GM21390 (cell line): ENCODE data around the gene PAGR1.

Experiments
- ATAC-seq: cut with Tn5 transposase; IDR thresholded peaks from one replicate; pipeline ENCODE4 v1.9.1; 2021; ENCODE audit not compliant: unreplicated experiment

Gene PAGR1

DNA sequence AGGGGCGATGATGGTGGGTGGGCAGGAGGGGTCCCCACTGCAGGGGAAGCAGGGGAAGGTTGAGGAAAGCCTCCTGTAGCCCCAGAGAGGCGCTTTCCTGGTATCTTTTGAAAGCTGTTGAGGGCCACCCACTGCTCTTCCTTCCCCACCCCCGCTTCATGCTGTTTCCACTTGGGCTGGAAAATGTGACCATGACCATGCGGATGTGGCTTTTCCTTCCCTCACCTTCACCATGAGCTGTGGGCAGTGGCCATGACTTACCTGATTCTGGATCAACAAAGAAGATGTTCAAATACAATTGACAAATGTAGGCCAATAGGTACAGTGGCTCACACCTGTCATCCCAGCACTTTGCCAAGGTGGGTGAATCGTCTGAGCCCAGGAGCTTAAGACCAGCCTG lies 18.1 kb downstream of the PAGR1 start:
- ATAC-seq: no peak

DNA sequence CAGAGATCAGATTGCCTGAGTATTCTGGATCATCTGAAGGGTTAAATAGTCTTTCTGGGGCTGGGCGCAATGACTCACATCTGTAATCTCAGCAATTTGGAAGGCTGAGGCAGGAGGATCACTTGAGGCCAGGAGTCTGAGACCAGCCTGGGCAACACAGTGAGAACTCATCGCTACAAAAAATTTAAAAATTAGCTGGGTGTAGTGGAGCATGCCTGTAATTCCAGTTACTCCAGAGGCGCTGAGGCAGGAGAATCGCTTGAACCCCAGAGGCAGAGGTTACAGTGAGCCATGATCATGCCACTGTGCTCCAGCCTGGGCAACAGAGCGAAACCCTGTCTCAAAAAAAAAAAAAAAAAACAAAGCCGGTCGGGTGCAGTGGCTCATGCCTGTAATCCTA lies 20.0 kb downstream of the PAGR1 start:
- ATAC-seq: no peak

DNA sequence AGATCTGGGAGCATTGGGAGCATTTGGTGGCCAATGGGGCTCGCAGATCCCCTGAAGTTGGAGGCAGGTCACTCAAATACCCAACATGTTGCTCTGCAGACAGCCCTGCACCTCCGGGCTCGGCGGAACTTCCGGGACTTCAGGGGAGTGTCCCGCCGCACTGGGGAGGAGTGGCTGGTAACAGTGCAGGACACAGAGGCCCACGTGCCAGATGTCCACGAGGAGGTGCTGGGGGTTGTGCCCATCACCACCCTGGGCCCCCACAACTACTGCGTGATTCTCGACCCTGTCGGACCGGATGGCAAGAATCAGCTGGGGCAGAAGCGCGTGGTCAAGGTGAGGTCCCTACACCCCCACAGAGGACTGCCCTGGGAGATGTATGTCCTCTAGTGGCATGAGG lies 20.7 kb downstream of the PAGR1 start:
- no peak for ATAC-seq

DNA sequence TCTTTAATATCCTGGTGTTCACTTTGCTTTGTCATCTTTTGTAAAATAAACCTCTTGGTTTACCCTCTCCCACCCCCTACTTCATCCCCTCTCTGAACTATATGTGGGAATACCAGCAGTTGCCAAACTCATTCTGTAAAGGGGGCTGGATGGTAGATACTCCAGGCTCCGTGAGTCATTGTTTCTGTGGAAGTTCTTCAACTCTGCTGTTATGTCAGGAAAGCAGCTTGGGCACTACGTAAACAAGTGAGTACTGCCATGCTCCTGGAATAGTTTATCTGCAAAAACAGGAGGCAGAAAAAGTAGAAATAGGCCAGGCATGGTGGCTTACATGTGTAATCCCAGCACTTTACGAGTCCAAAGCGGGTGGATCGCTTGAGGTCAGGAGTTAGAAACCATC lies 21.9 kb downstream of the PAGR1 start:
- no peak for ATAC-seq

DNA sequence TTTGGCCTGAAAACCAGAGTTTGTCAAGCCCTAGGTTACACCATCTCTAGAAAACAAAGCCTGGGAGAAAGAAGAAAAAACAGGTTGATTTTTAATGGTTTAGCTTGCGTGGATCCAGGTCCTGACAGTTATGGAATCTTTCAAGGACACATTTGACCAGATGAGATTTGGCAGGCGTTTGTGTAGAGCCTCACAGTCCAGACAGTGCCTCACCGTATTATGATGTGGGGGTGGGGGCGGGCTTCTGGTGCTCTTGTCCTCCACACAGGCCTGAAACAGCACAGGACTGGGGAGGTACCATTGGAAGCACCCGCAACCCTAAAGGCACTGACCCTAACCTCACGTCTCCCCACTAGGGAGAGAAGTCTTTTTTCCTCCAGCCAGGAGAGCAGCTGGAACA lies 23.9 kb downstream of the PAGR1 start:
- ATAC-seq: no peak

DNA sequence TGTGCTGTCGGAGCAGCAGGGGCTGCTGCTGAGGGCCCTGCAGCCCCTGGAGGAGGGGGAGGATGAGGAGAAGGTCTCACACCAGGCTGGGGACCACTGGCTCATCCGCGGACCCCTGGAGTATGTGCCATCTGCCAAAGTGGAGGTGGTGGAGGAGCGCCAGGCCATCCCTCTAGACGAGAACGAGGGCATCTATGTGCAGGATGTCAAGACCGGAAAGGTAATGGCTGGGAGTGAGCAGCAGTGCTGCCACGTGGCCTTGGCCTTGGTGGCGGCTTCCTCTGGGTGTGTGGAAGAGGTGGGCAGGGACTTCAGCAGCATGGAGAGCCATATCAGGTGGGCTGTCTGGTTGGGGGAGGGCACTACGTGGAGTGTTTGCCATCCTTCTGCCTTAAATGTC lies 24.3 kb downstream of the PAGR1 start:
- ATAC-seq: no peak

DNA sequence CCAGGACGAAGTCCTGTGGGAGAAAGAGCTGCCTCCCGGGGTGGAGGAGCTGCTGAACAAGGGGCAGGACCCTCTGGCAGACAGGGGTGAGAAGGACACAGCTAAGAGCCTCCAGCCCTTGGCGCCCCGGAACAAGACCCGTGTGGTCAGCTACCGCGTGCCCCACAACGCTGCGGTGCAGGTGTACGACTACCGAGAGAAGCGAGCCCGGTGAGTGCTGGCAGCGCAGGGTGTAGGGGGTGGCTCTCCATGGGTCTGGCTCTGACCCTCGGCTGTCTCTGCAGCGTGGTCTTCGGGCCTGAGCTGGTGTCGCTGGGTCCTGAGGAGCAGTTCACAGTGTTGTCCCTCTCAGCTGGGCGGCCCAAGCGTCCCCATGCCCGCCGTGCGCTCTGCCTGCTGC lies 25.7 kb downstream of the PAGR1 start:
- no peak for ATAC-seq

DNA sequence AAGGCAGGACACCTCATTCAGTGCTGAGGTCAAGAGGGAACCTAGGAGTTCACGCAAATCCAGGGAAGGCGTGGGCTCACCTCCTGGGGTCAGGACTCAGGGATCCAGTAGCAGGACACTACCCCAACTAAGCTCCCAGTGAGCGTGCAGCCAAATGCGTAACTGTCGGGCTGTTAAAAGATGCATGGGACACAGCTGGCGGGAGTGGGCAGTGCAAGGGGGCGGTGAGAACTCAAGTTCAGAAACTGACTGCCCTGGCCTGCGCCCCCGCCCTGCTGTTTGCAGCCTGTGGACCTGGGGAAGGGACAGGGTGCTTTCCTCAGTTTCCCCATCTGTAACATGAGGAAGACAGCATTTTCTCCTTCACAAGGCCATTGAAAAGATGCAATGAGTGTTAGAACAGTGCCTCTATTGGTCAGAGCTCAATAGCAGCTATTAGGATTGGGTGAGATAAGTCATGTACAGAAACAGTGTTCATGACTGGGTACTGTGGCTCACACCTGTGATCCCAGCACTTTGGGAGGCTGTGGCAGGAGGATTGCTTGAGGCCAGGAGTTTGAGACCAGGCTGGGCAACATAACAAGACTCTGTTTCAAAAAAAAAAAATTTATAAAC lies 26.9 kb downstream of the PAGR1 start:
- no peak for ATAC-seq

DNA sequence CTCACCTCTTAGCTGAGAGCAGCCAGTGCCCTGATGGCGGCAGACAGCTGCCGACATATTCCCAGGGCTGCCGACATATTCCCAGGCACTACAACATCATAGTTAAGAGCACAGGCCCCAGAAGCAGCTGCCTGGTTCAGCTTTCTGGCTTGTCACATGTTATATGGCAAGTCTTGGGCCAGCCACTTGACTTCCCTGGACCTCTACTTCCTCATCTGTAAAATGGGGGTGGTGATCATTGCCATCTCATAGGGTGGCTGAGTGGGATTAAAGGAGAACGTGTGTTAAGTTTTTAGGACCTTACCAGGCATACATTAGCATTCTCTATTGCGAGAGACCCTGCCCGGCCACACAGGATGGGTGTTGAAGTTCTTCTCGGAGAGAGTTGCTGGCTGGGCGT lies 28.0 kb downstream of the PAGR1 start:
- no peak for ATAC-seq

DNA sequence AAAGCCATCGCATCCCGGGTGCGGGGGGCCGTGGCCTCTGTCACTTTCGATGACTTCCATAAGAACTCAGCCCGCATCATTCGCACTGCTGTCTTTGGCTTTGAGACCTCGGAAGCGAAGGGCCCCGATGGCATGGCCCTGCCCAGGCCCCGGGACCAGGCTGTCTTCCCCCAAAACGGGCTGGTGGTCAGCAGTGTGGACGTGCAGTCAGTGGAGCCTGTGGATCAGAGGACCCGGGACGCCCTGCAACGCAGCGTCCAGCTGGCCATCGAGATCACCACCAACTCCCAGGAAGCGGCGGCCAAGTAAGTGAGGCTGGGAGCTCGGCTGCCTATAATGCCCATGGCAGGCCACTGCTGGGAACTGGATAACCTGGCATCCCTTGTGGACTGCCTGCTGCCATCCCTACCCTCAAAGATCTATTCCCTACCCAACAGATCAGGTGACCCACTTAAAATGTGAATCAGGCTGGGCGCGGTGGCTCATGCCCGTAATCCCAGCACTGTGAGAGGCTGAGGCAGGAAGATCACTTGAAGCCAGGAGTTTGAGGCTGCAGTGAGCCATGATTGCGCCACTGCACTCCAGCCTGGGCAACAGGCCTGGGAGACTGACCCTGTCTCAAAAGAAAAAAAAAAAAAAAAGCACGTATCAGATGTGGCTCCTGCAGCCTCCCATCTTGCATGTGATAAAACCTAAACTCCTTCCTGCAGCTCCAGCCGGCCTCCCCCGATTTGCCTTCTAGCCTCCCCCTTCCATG lies 28.8 kb downstream of the PAGR1 start:
- ATAC-seq: no peak

DNA sequence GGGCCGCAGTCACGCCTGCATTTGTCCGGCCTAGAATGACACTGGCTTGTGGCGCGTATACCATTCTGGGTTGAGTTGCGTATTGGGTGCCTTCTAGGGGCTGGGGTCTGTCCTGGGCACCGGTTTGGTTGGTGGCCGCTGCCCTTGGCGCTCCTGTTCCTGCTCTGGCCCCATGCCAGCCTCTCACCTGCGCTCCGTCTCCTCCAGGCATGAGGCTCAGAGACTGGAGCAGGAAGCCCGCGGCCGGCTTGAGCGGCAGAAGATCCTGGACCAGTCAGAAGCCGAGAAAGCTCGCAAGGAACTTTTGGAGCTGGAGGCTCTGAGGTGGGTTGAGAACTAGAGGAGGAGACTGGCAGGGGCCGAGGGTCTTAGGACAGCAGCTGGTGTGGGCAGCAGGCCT lies 29.7 kb downstream of the PAGR1 start:
- no peak for ATAC-seq

DNA sequence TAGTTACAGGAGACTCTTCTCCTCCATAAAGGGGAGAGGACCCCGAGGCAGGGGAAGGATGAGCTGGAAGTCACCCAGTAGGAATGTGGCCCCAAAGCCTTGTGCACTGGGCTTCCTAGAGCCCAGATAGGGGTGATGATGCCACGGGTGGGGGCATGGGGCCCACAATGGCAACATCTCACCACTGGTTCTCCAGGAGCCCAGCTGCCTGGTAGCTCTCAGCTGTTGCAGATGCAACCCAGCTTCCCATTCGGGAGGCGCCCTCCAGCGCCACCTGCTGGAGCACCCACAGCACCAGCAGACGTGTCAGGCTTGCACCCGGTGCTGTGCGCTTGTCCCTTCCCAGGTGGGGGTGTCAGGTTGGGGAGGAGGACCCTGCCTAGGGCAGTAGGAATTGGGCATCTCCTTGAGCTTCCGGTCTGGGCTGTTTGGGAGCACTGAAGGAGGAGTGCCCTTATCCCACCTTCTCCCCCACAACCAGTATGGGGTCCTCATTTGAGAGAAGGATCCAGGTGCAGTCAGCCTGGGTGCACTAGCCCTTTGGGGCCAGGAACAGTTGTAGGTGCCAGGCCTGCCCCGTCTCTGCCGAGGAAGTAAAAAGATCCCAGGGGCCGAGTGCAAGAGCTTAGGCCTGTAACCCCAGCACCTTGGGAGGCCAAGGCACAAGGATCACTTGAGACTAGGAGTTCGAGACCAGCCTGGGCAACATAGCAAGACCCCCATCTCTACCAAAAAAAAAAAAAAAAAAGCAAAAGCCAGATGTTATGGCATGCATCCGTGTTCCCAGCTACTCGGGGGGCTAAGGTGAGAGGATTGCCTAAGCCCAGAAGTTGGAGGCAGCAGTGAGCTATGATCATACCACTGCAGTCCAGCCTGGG lies 32.7 kb downstream of the PAGR1 start:
- ATAC-seq: no peak

DNA sequence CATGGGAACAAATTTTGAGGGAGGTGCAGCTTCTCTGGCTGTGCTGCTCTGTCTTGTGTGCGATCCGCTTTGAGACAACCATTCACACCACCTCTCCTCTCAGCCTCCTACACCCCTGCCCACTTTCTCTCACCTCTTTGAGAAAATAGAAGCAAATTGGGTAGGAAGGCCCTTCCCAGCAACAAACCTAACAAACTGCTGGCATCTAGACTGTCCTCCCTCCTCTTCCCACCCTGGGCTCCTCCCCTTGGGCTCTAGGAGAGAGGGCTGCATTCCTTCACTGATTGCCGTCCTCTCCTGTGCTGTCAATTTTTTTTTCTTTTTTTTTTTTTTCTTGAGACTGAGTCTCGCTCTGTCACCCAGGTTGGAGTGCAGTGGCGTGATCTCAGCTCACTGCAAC lies 33.6 kb downstream of the PAGR1 start:
- ATAC-seq: no peak

DNA sequence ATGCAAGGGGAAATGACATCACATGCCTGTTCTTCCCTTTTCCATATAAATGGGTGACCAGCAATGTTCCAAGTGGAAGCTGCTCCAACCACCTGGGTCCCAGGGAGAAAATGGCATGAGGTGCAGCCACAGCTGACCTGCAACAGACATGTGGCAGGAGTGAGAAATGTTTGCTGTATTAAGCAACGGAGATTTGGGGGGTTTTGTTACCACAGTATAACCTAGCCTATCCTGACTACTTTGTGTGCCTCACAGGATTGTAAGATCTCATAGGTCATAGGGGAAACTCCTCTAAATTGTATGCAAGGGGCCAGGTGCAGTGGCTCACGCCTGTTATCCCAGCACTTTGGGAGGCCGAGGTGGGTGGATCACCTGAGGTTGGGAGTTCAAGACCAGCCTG lies 35.0 kb downstream of the PAGR1 start:
- no peak for ATAC-seq

DNA sequence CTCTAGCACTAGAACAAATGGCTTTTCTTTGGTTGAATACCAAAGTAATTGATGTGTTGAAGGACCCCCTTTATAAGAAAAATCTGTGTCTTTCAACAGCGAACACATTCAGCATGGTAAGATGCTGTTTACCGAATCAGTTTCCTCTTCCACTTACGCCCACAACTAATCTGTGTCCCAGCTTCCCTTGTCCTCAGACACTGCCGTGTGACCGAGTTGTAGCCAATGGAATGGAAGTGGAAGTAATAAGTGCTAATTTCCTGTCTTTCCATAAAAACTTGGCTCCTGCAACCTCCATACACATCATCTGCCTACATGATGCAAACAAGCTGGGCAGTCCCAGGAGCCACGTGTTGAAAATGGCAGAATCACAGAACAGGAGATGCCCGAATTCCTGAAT lies 36.7 kb downstream of the PAGR1 start:
- ATAC-seq: no peak

DNA sequence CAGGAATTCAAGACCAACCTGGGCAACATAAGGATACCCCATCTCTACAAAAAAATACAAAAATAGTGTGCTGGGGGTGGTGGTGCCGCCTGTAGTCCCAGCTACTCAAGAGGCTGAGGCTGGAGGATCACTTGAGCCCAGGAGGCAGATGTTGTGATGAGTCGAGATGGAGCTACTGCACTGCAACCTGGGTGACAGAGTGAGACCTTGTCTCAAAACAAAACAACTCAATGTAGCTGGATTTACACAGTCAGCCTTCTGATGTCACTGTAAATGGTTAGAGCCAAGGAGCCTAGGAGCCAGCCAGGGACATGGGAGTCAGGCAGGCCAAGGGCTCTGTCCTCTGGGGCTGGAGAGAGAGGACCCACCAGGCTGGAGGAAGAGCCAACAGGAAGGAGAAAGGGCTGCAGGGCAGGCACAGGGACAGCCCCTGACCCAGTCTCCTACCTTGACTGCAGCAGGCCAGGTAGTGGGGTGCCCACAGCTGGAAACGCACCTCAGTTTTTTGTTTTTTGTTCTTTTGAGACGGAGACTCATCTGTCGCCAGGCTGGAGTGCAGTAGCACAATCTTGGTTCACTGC lies 38.7 kb downstream of the PAGR1 start:
- ATAC-seq: no peak

DNA sequence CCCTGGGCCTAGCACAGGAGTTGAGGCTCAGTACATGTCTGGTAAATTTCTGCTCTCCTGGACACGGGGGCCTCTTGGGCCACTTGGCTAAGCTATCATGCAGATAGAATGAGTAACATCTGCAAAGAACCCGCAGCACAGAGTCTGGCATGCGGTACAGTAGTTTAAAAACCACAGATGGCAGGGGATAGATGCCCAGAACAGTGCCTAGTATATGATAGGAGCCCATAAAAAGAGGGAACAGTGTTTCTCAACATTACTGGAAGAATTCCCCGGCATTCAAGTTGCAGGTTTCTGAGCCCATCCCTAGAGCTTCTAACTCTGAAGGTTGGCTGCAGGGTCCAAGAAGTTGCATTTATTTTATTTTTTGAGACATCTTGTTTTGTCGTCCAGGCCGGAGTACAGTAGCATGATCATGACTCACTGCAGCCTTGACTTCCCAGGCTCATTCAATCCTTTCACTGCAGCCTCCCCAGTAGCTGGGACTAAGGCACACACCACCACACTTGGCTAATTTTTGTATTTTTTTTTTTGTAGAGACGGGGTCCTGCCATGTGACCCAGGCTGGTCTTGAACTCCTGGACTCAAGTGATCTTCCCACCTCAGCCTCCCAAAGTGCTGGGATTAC lies 41.3 kb downstream of the PAGR1 start:
- no peak for ATAC-seq

DNA sequence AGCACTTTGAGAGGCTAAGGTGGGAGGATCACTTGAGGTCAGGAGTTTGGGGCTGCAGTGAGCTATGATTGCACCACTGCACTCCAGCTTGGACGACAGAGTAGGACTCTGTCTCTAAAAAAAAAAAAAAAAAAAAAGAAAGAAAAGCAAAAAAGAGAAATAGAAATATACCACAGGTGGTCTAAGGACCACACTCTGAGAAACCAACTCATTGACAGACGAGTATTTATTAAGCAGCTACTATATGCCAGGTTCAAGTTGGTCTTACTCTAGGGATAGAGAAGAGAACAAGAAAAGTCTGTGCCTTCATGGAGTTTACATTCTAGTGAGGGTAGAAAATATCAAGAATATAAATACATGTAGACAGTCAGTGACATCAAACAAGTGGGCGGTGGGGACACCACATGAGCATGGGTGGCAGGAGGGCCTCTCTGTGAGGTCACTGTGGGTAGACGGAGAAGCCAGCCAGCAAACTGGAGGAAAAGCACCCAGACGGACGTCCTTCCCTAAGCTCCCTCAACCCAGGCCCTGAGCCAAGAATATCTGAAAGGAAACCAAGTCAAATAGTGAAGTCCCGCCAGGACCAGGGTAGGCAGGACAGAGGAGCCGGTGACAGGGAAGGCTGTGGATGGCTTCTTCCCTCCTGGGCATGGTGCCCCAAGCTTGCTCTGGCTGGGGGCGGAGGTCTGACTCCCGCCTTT lies 42.3 kb downstream of the PAGR1 start:
- no peak for ATAC-seq

DNA sequence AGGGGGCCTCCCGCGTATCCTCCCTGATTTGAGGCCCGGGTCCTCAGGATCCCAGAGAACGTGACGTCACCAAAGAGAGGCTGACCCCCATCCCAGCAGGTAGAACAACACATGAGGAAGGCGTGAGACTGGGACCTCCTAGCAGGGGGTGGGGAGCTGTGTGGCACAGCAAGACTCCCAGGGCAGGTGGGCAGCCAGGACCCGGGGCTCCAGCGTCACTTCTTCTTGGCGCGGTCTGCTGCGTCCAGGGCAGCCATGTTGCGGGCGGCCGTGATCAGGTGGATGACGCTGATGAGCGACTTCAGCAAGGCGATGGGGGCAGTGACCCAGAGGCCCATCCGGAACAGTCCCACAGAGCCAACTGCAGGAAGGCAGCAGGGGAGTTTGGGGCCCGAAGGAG lies 43.0 kb downstream of the PAGR1 start:
- no peak for ATAC-seq

DNA sequence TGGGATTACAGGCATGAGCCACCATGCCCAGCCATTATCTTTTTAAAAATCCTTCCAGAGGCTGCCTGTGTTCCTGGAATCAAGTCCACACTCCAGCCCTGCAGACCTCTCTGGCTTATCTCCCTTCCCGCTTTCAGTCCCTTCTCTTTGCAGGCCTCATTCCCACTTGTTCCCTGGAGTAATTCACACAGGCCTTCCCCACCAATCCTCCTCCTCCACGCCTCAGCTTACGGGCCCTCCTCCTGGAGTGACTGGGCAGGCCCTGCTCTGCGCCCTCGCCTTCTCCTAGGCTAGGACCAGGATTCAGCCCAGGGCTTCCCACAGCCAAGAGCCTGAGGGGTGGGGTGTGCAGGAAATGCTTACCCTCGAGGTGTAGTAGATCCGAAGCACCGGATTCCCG lies 44.3 kb downstream of the PAGR1 start:
- ATAC-seq: no peak
